NCI-H526 treated with DMSO at 0.1 percent for 48 hours (cell line): ENCODE results near the gene HES5.

Source experiments
- DNase-seq: peaks from one replicate; lab custom pipeline; 2025; lab: John Stamatoyannopoulos, UW

The HES5 gene

GRCh38 chr1:2514863-2515762 is 14.9 kb downstream of the HES5 start:
- DNase-seq = no peak

- DNase-seq = no peak
Measured at GRCh38 chr1:2513939-2514652, 16.0 kb downstream of the HES5 start.

DNA sequence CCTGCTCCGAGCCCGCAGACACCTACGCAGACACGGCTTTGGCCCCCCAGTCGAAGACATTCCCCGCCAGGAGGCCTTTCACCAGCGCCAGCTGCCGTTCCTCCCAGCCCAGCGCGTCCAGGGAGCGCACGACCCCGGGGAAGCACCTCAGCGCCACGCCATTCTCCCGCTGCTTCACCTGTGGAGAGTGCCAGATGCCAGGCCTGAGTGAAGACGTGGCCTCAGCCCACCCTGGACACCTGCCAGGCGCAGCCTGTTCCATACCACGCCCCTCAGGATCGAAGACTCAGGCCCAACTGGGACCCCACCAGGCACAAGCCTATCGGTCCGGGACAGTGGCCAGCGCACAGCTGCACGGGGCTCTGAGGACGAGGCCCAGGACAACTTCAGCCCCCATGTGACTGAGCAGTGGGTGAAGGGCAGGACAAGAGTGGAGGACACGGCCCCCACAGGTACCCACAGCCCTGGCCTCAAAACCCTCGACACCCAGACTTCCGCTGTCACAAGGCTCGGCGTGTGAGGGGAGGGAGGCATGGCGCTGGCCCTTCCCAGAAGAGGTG is 17.1 kb downstream of the HES5 start:
- DNase-seq = no peak

- DNase-seq = no peak
Measured at GRCh38 chr1:2510366-2511155, 19.5 kb downstream of the HES5 start.

DNA sequence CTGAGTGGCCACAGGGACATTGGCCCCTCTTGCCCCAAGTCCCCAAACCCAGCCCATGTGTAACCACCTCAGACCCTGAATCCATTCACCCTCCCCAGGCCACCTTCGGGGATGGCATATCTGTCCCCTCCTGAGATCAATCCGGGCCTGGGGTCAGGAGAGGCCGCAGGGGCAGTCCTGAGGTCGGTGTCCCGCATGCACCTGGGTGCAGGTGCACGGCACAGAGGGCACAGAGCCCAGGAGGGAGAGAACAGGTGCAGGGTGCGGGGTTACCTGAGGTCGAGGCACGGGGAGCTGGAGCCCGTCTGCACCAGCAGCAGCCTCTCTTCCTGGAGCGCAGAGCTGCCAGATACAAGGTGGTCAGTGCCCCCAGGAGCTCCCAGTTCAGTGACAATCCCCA is 20.5 kb downstream of the HES5 start:
- no peak for DNase-seq

DNA sequence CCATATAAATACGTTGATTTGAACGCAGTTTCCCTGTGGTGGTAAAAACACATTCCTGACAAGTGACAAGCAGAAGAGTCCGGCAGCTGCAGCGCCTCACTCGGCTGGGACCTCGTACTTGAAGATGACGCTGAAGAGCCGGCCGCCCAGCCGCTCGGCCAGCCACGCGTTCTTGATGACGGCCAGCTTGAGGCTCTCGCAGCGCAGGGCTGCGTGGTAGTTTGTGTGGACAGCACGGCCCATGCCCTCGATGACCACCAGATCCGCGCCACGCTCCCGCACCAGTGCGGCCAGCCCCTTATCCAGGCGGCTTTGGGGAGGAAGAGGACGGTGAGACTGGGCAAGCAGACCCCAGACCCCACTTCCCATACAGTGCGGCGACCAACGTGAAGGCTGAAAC is 21.3 kb downstream of the HES5 start:
- no peak for DNase-seq

DNA sequence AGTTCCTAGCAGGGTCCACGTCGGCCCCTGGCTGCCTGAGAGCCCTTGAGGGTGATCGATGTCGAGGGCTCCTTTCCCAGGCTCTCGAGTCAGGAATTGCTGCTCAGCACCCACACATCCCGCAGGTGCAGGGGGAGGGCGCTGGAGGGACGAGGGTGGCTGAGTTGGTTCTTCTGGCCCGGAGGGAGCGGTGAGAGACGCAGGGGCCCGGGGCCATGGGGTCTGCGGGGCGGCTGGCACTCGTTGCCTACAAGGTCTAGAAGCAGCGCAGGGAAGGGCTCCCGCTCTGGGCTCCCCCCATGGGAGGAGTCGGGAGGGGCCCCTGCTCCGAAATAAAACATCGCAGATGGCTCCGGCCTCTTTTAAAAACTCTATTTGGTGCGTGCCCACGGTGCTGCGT is 21.9 kb downstream of the HES5 start:
- DNase-seq = no peak

- DNase-seq = no peak
Measured at GRCh38 chr1:2507744-2508155, 22.3 kb downstream of the HES5 start.

DNA sequence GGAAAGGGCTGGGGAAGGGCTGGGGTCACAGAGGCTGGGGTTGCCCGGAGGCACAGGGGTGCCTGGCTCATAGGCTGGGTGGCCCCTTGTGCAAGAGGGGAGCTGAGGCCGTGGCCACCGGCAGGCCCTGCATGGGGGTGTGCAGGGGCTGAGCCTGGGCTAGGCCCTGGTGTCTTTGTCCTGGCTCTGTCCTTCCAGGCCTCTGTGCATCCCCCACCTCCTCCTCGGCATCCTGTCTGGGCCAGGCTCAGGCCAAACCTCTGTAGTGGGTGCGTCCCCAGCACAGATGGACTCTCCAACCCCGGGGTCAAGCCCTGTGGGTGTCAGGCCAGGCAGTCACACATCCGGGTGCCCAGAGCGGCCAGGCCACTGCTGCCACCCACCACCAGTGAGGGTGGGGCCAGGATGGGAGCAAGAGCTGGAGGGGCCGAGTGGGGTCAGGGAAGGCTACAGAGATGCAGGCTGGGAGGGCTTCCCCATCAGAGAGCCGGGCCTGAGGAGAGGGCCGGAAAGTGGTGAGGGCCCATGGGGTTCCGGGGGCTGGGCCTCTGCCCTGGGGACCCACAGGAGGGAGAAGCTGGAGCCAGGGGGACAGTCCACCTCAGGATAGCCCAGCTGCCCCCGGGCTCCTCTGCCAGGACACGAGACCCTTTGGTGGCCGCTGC is 23.0 kb downstream of the HES5 start:
- no peak for DNase-seq

- no peak for DNase-seq
Measured at GRCh38 chr1:2506007-2506860, 23.8 kb downstream of the HES5 start.

- no peak for DNase-seq
Measured at GRCh38 chr1:2505461-2505994, 24.5 kb downstream of the HES5 start.

GRCh38 chr1:2504949-2505272 is 25.2 kb downstream of the HES5 start:
- DNase-seq = no peak

- no peak for DNase-seq
Measured at GRCh38 chr1:2504225-2504948, 25.7 kb downstream of the HES5 start.

DNA sequence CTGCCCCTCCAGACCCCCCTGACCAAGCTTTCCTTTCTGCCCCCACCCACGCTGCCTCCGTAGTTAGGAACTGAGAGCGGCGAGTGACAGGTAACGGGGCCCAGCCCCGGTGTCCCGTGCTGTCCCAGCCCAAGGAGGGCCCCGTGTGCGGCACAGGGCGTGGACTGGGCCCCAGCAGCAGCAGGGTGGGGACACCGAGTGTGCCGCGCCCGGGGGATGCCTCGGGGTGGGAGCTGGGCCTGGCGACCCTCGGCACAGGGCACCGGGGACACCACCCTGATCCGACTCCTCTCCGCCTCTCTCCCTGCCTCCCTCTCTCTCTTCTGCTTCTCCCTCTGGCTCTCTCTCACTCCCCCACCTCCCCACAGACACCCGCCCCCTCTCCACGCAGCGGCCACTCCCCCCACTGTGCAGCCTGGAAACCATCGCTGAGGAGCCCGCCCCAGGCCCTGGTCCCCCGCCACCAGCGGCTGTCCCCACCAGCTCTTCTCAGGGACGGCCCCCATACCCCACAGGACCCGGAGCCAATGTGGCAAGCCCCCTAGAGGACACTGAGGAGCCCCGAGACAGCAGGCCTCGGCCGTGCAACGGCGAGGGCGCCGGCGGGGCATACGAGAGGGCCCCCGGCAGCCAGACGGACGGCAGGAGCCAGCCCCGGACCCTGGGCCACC is 26.4 kb downstream of the HES5 start:
- DNase-seq = no peak

GRCh38 chr1:2502661-2503553 is 27.2 kb downstream of the HES5 start:
- no peak for DNase-seq

GRCh38 chr1:2502210-2502609 is 27.9 kb downstream of the HES5 start:
- DNase-seq = no peak

- DNase-seq = no peak
Measured at GRCh38 chr1:2501820-2502119, 28.3 kb downstream of the HES5 start.

DNA sequence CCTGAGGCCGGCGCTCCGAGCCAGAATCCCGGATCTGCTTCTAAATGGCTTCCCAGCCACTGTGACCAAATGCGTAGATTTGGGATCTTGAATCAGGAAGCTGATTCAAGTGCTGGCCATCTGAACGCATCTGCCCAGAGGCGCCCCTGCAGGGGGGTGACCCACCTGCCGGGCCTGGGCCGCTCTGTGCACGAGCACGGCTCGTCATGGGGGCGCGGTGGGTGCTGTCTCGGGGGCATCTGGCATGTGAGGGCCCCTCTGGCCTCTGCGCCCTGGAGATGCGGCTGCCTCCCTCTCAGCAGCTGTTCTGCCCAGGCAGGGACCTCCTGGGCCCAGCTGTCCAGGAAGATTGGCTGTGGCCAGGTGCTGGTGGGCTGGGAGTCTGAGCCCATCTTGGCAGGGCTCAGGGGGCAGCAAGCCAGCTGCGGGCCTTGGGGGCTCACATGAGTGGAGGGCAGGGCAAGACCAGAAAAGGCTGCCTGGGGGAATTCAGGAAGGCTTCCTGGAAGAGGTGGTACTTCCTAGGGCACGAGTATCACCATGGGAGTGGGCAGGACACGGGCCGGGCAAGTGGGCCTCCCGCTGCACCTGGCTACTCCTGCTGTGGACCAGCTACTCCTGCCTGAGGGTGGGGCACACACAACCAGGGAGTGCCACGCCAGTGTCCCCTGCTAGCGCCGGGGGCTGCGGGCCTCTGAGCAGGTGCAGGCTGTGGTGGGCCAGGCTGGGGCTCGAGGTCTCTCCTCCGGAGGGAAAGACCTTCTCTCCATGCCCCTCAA is 28.8 kb downstream of the HES5 start:
- DNase-seq = no peak
